Omental fat pad (tissue), 4 donors: Measurements from ENCODE around the gene CCDC136. TPM values are rescaled to one million over a fixed set of nuclear protein-coding genes. Genes with fewer than 3 reads are reported as not detected.

ENCODE experiments used
- ATAC-seq: fragments of 150-250 bp; one replicate; pipeline ENCODE4 v1.9.1; 2016; ENCODE audit warnings: mild to moderate bottlenecking, moderate library complexity; ENCODE audit not compliant: low FRiP score
- DNase-seq: peaks from one replicate; pipeline ENCODE4 v3.0.0-alpha.2; 2019; ENCODE audit warnings: low spot score
- CTCF ChIP-seq, 3 donors: fragments of 450-650 bp; IDR thresholded peaks; one replicate each; pipeline ENCODE4 v1.5.1; 2016 to 2017; ENCODE audit warnings: antibody characterized with exemption in 3 of 3, mild to moderate bottlenecking in 3 of 3, moderate library complexity in 2 of 3
- total RNA-seq, 4 donors: library from RNA; depleted of rRNA; stranded (reverse); fragments of >200 nt; gene quantifications; one replicate each; pipeline ENCODE4 v1.1.0, GENCODE V29; 2016

CCDC136 gene
- total RNA-seq, 4 donors from 2014 or later, result 1.7 to 27.9 (median 2.7) TPM

- DNase-seq (no peak), ATAC-seq (no peak)
- no peak for TF ChIP-seq CTCF (IDR thresholded peaks at IDR 0.05)
Observed at GRCh38 chr7:128845987-128846386, 54.2 kb downstream of the CCDC136 start.

GRCh38 chr7:128846781-128847444 lies 55.1 kb downstream of the CCDC136 start:
- no peak for ATAC-seq
- no peak for DNase-seq
- TF ChIP-seq CTCF (IDR thresholded peaks at IDR 0.05), result no peak

GRCh38 chr7:128847721-128848211 lies 56.0 kb downstream of the CCDC136 start:
- no peak for TF ChIP-seq CTCF (IDR thresholded peaks at IDR 0.05)
- ATAC-seq, result no peak
- no peak for DNase-seq

GRCh38 chr7:128848289-128849155 lies 56.8 kb downstream of the CCDC136 start:
- DNase-seq (no peak), ATAC-seq (no peak)
- no peak for TF ChIP-seq CTCF (IDR thresholded peaks at IDR 0.05)

GRCh38 chr7:128849156-128849515 lies 57.4 kb downstream of the CCDC136 start:
- no peak for TF ChIP-seq CTCF (IDR thresholded peaks at IDR 0.05)
- no peak for ATAC-seq
- no peak for DNase-seq

- no peak for TF ChIP-seq CTCF (IDR thresholded peaks at IDR 0.05)
- DNase-seq, result no peak
- no peak for ATAC-seq
Observed at GRCh38 chr7:128849804-128850490, 58.2 kb downstream of the CCDC136 start.
